HUES48 (cell line): ENCODE data around the gene HK2.
"Not testable (repeated sequence)": the region's sequence is repeated elsewhere in the genome, so short reads cannot be mapped to it uniquely, and the experiment has no call there.

ENCODE experiments used
- H3K27ac ChIP-seq: one replicate; pipeline ENCODE4 v1.7.0; 2013; ENCODE audit warnings: low read depth, low read length, inconsistent platforms
- H3K27me3 ChIP-seq: 2 replicates; pipeline ENCODE4 v1.6.1; 2013; ENCODE audit warnings: mild to moderate bottlenecking, low read length; ENCODE audit not compliant: control insufficient read depth, insufficient read depth
- H3K36me3 ChIP-seq: 2 replicates; pipeline ENCODE4 v1.6.1; 2013; ENCODE audit warnings: low read length; ENCODE audit not compliant: control insufficient read depth, insufficient read depth
- H3K4me1 ChIP-seq: 2 replicates; pipeline ENCODE4 v1.6.1; 2013; ENCODE audit warnings: mild to moderate bottlenecking, low read length; ENCODE audit not compliant: control insufficient read depth, insufficient read depth
- H3K4me3 ChIP-seq: 2 replicates; pipeline ENCODE4 v1.5.1; 2013; ENCODE audit warnings: mild to moderate bottlenecking, low read depth, low read length
- H3K9ac ChIP-seq: 2 replicates; pipeline ENCODE4 v1.6.1; 2013; ENCODE audit warnings: mild to moderate bottlenecking, low read depth, low read length, moderate library complexity
- H3K9me3 ChIP-seq: 2 replicates; pipeline ENCODE4 v1.6.1; 2013; ENCODE audit warnings: low read length; ENCODE audit not compliant: control insufficient read depth, insufficient read depth

HK2 gene

GRCh38 chr2:74890711-74891110 lies 56.8 kb downstream of the HK2 start:
- Histone ChIP-seq H3K27ac (no peak overlapping the region), H3K36me3 (peaks cover 69% of the 10 kb centered on the region), H3K4me3 (no peak overlapping the region), H3K9me3 (no peaks in the 10 kb centered on the region), H3K4me1 (peaks cover 9% of the 10 kb centered on the region), H3K27me3 (no peaks in the 10 kb centered on the region), H3K9ac (no peak overlapping the region)

- H3K27ac ChIP-seq, result no peak overlapping the region
- peaks cover 68% of the 10 kb centered on the region for H3K36me3 ChIP-seq
- H3K4me1 ChIP-seq, result peaks cover 14% of the 10 kb centered on the region
- no peak overlapping the region for H3K4me3 ChIP-seq
- H3K27me3 ChIP-seq, result no peaks in the 10 kb centered on the region
- no peak overlapping the region for H3K9ac ChIP-seq
- H3K9me3 ChIP-seq, result no peaks in the 10 kb centered on the region
These were observed 57.3 kb downstream of the HK2 start for GRCh38 chr2:74891136-74891764.

- not testable (repeated sequence) for H3K27me3 ChIP-seq, H3K9ac ChIP-seq, H3K27ac ChIP-seq, H3K4me3 ChIP-seq, H3K9me3 ChIP-seq
- Histone ChIP-seq H3K4me1 (peaks cover 15% of the 10 kb centered on the region), H3K36me3 (peaks cover 62% of the 10 kb centered on the region)
These were observed 57.9 kb downstream of the HK2 start for GRCh38 chr2:74891816-74892215.

- Histone ChIP-seq H3K27me3 (no peaks in the 10 kb centered on the region), H3K9ac (no peak overlapping the region), H3K4me3 (no peak overlapping the region), H3K9me3 (no peaks in the 10 kb centered on the region), H3K36me3 (peaks cover 54% of the 10 kb centered on the region), H3K4me1 (peaks cover 15% of the 10 kb centered on the region), H3K27ac (no peak overlapping the region)
These were observed 58.7 kb downstream of the HK2 start for GRCh38 chr2:74892609-74893008.

GRCh38 chr2:74893332-74893731 lies 59.4 kb downstream of the HK2 start:
- no peak overlapping the region for H3K27ac ChIP-seq
- H3K9me3 ChIP-seq, result no peaks in the 10 kb centered on the region
- no peaks in the 10 kb centered on the region for H3K27me3 ChIP-seq
- no peak overlapping the region for H3K9ac ChIP-seq
- H3K4me1 ChIP-seq, result peaks cover 15% of the 10 kb centered on the region
- no peak overlapping the region for H3K4me3 ChIP-seq
- H3K36me3 ChIP-seq, result peaks cover 47% of the 10 kb centered on the region

GRCh38 chr2:74894272-74894981 lies 60.5 kb downstream of the HK2 start:
- no peak overlapping the region for H3K9ac ChIP-seq
- H3K4me3 ChIP-seq, result no peak overlapping the region
- no peaks in the 10 kb centered on the region for H3K9me3 ChIP-seq
- H3K27ac ChIP-seq, result no peak overlapping the region
- H3K36me3 ChIP-seq, result peaks cover 36% of the 10 kb centered on the region
- no peaks in the 10 kb centered on the region for H3K27me3 ChIP-seq
- peaks cover 15% of the 10 kb centered on the region for H3K4me1 ChIP-seq

GRCh38 chr2:74895001-74895400 lies 61.1 kb downstream of the HK2 start:
- Histone ChIP-seq H3K4me3 (no peak overlapping the region), H3K9ac (no peak overlapping the region), H3K4me1 (peaks cover 15% of the 10 kb centered on the region), H3K27ac (no peak overlapping the region), H3K36me3 (peaks cover 30% of the 10 kb centered on the region), H3K9me3 (no peaks in the 10 kb centered on the region), H3K27me3 (no peaks in the 10 kb centered on the region)

GRCh38 chr2:74896232-74896631 lies 62.3 kb downstream of the HK2 start:
- no peak overlapping the region for H3K27ac ChIP-seq
- peaks cover 18% of the 10 kb centered on the region for H3K36me3 ChIP-seq
- H3K9me3 ChIP-seq, result no peaks in the 10 kb centered on the region
- no peaks in the 10 kb centered on the region for H3K27me3 ChIP-seq
- no peak overlapping the region for H3K9ac ChIP-seq
- no peak overlapping the region for H3K4me3 ChIP-seq
- H3K4me1 ChIP-seq, result peaks cover 15% of the 10 kb centered on the region

- not testable (repeated sequence) for H3K9ac ChIP-seq, H3K27ac ChIP-seq, H3K9me3 ChIP-seq, H3K4me3 ChIP-seq, H3K27me3 ChIP-seq, H3K36me3 ChIP-seq
- H3K4me1 ChIP-seq, result peaks cover 11% of the 10 kb centered on the region
These were observed 66.3 kb downstream of the HK2 start for GRCh38 chr2:74900225-74900624.

GRCh38 chr2:74902281-74902860 lies 68.4 kb downstream of the HK2 start:
- Histone ChIP-seq H3K4me1 (no peaks in the 10 kb centered on the region; the same call in 1 of the 2 replicates), H3K27ac (no peak overlapping the region), H3K36me3 (no peaks in the 10 kb centered on the region), H3K9me3 (no peaks in the 10 kb centered on the region), H3K9ac (no peak overlapping the region), H3K4me3 (no peak overlapping the region), H3K27me3 (no peaks in the 10 kb centered on the region)

GRCh38 chr2:74906395-74906794 lies 72.5 kb downstream of the HK2 start:
- H3K27me3 ChIP-seq, result no peaks in the 10 kb centered on the region
- H3K9ac ChIP-seq, result no peak overlapping the region
- no peaks in the 10 kb centered on the region; the same call in 1 of the 2 replicates for H3K4me1 ChIP-seq
- no peak overlapping the region for H3K27ac ChIP-seq
- H3K4me3 ChIP-seq, result no peak overlapping the region
- no peaks in the 10 kb centered on the region for H3K36me3 ChIP-seq
- no peaks in the 10 kb centered on the region for H3K9me3 ChIP-seq
